Glutamatergic neuron (in vitro differentiated cells): ENCODE data around the gene TNFSF8. TPM values are rescaled to one million over a fixed set of nuclear protein-coding genes. Genes with fewer than 3 reads are reported as not detected.

Experiments
- DNase-seq: peaks from one replicate; pipeline ENCODE4 v3.0.0; 2022
- H3K27ac Mint-ChIP-seq: one replicate; pipeline ENCODE4 v1.8.0; 2020; ENCODE audit warnings: mild to moderate bottlenecking, mixed read lengths, inconsistent platforms; ENCODE audit not compliant: unreplicated experiment
- H3K27me3 Mint-ChIP-seq: one replicate; pipeline ENCODE4 v1.8.0; 2020; ENCODE audit warnings: mild to moderate bottlenecking, moderate library complexity, mixed read lengths, inconsistent platforms; ENCODE audit not compliant: unreplicated experiment
- H3K36me3 Mint-ChIP-seq: one replicate; pipeline ENCODE4 v1.8.0; 2020; ENCODE audit warnings: mild to moderate bottlenecking, mixed read lengths, inconsistent platforms; ENCODE audit not compliant: unreplicated experiment
- H3K4me1 Mint-ChIP-seq: one replicate; pipeline ENCODE4 v1.8.0; 2020; ENCODE audit warnings: mild to moderate bottlenecking, low read depth, mixed read lengths, inconsistent platforms; ENCODE audit not compliant: unreplicated experiment
- H3K4me3 Mint-ChIP-seq: one replicate; pipeline ENCODE4 v1.8.0; 2020; ENCODE audit warnings: mild to moderate bottlenecking, mixed read lengths, inconsistent platforms; ENCODE audit not compliant: unreplicated experiment
- H3K9me3 Mint-ChIP-seq: one replicate; pipeline ENCODE4 v1.8.0; 2020; ENCODE audit warnings: mild to moderate bottlenecking, moderate library complexity, mixed read lengths, inconsistent platforms; ENCODE audit not compliant: unreplicated experiment
- total RNA-seq: library from RNA; stranded (reverse); fragmentation: NEBNext Ultra II Directional; extraction: Animal tissue kit (Norgen Biotek cat#: 25700); gene quantifications from one replicate; pipeline ENCODE4 v1.2.1, GENCODE V29; 2021; ENCODE audit not compliant: unreplicated experiment
- TF ChIP-seq, protein P1 (sequence below): fragments of 200-600 bp; sonication (generic); IDR thresholded peaks from one replicate; pipeline ENCODE4 v1.5.0; 2021; ENCODE audit not compliant: partially characterized antibody, unreplicated experiment

The TNFSF8 gene
- total RNA-seq, 1 donor from 2014 or later, result not detected

DNA sequence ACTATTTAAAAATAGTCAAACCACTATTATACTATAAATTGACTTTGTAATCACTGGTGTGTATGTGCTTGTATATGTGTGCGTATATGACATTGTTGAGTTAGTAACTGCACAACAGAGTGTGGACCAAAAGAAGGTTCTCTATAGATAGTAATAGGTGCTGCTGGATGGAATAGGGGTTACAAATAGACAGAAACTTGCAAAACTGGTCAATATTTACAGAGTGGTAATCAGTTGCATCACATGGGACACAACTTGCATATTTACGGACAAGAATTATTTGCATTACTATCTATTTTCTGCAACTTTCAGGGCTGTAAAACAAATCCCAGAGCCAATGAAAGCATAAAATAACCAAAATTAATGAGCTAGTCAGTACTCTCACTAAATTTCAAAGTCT lies 42.4 kb downstream of the TNFSF8 start:
- H3K9me3 Mint-ChIP-seq, result peaks cover 2% of the 10 kb centered on the region
- H3K4me1 Mint-ChIP-seq, result no peaks in the 10 kb centered on the region
- DNase-seq, result no peak
- H3K27me3 Mint-ChIP-seq, result no peaks in the 10 kb centered on the region
- no peak overlapping the region for H3K4me3 Mint-ChIP-seq
- H3K36me3 Mint-ChIP-seq, result no peaks in the 10 kb centered on the region
- TF ChIP-seq, protein P1, sequence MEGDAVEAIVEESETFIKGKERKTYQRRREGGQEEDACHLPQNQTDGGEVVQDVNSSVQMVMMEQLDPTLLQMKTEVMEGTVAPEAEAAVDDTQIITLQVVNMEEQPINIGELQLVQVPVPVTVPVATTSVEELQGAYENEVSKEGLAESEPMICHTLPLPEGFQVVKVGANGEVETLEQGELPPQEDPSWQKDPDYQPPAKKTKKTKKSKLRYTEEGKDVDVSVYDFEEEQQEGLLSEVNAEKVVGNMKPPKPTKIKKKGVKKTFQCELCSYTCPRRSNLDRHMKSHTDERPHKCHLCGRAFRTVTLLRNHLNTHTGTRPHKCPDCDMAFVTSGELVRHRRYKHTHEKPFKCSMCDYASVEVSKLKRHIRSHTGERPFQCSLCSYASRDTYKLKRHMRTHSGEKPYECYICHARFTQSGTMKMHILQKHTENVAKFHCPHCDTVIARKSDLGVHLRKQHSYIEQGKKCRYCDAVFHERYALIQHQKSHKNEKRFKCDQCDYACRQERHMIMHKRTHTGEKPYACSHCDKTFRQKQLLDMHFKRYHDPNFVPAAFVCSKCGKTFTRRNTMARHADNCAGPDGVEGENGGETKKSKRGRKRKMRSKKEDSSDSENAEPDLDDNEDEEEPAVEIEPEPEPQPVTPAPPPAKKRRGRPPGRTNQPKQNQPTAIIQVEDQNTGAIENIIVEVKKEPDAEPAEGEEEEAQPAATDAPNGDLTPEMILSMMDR, result no peak
- no peak overlapping the region for H3K27ac Mint-ChIP-seq

DNA sequence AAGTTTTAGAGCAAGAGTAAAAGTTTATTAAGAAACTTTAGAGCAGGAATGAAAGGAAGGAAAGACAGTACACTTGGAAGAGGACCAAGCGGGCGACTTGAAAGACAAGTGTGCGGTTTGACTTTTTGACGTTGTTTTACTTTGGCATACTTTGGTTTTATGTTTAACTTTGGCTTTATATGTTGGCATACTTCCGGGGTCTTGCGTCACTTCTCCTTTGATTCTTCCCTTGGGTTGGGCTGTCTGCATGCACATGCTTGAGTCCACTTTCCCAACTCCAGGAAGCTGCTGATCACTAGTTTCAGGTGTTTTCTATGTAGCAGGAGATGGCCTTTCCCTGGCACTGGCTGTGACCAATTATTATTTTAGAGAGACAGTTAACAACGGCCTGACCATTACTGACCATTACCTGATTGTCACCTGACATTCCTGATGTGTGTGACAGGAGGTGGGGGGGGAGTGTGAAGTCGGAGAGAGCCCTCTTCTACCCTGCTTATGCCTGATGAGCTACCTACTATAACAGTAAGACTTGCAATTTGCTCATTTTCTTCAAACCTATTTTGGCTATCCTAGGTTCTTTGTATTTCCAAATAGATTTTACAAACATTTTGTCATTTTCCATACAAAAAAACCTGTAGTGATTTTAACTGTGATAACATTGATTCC lies 45.5 kb downstream of the TNFSF8 start:
- Mint-ChIP-seq H3K4me3 (no peak overlapping the region), H3K9me3 (peaks cover 2% of the 10 kb centered on the region)
- TF ChIP-seq, protein P1, result no peak

DNA sequence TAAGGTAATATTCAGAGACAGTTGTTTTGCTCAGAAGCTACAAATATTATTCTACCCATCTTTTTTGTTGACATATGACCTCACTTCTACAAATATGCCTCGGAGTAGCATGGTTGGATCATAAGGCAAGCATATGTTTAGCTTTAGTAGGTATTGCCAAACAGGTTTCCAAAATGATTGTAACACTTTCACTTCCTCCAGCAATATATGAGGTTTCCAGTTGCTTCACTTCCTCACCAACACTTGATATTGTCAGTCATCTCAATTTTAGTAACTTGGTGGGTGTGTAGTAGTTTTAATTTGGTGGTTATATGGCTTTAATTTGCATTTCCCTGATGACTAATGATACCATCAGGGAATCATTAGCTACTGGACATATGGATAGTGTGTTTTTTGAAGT lies 46.7 kb downstream of the TNFSF8 start:
- H3K27me3 Mint-ChIP-seq, result no peaks in the 10 kb centered on the region
- no peaks in the 10 kb centered on the region for H3K4me1 Mint-ChIP-seq
- DNase-seq, result no peak
- no peak overlapping the region for H3K4me3 Mint-ChIP-seq
- peaks cover 2% of the 10 kb centered on the region for H3K9me3 Mint-ChIP-seq
- no peaks in the 10 kb centered on the region for H3K36me3 Mint-ChIP-seq
- TF ChIP-seq, protein P1, result no peak
- H3K27ac Mint-ChIP-seq, result no peak overlapping the region

More for the DNA sequence above, 45.5 kb downstream of the TNFSF8 start:
- Mint-ChIP-seq H3K27ac (no peak overlapping the region), H3K27me3 (no peaks in the 10 kb centered on the region), H3K36me3 (no peaks in the 10 kb centered on the region), H3K4me1 (no peaks in the 10 kb centered on the region)
- DNase-seq, result no peak

DNA sequence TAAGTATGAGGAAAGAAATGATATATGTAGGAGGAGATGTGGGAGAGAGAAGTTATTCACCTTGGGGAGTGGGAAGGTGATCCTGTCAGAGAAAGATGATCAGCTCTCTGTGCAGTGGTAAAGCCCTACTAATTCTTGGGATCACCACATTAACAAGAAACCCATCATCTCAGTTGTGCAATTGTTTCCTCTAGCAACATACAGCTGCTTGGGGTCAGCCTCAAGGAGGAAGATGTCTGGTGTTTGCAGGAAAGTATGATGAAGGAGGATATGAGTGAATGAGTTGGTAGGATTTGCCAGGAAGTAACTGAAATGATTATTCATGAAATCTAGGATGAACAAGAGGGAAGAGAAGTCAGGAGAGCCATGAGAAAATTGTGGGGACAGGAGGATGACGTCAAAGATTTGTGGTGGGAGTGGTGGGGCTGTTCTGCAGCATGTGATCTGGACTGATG lies 50.1 kb downstream of the TNFSF8 start:
- no peak overlapping the region for H3K27ac Mint-ChIP-seq
- no peaks in the 10 kb centered on the region for H3K9me3 Mint-ChIP-seq
- no peak for DNase-seq
- TF ChIP-seq, protein P1, result no peak
- no peak overlapping the region for H3K4me3 Mint-ChIP-seq
- no peaks in the 10 kb centered on the region for H3K27me3 Mint-ChIP-seq
- H3K4me1 Mint-ChIP-seq, result no peaks in the 10 kb centered on the region
- H3K36me3 Mint-ChIP-seq, result peaks cover 3% of the 10 kb centered on the region

DNA sequence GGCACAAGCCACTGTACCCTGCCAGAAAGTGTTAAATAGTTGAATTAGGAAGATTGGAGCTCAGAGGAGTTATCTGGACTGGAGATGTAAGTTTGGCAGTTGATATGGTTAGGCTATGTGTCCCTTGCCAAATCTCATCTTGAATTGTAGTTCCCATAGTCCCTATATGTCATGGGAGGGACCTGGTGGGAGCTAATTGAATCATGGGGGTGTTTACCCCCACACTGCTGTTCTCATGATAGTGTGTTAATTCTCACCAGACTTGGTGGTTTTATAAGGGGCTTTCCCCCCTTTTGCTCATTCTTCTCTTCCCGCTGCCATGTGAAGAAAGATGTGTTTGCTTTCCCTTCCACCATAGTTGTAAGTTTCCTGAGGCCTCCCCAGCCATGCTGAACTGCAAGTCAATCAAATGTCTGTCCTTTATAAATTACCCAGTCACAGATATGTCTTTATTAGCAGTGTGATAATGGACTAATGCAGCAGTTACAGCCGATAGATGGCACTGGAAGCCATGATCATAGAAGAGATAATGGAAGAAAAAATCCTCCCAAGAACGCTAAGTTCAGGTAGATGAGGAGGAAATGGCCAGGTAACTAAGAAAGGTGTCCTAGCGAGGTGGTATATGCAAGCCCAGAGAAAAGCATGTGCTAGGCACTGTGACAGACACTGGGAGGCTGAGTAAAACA lies 51.4 kb downstream of the TNFSF8 start:
- H3K4me3 Mint-ChIP-seq, result no peak overlapping the region
- no peaks in the 10 kb centered on the region for H3K4me1 Mint-ChIP-seq
- peaks cover 6% of the 10 kb centered on the region for H3K36me3 Mint-ChIP-seq
- no peaks in the 10 kb centered on the region for H3K9me3 Mint-ChIP-seq
- TF ChIP-seq, protein P1, result no peak
- DNase-seq, result no peak
- H3K27ac Mint-ChIP-seq, result no peak overlapping the region
- H3K27me3 Mint-ChIP-seq, result no peaks in the 10 kb centered on the region
